Epithelial cell of esophagus (primary cell): ENCODE results near the gene MAML3.

Source experiments
- DNase-seq: peaks from one replicate; pipeline ENCODE4 v3.0.0; 2010; ENCODE audit warnings: low read depth
- H3K4me3 ChIP-seq: 2 replicates; pipeline ENCODE4 v1.5.1; 2011; ENCODE audit warnings: mild to moderate bottlenecking, low read length, control low read depth
- TF ChIP-seq, protein P1 (sequence below): IDR thresholded peaks from 2 replicates; pipeline ENCODE4 v1.5.1; 2011; ENCODE audit warnings: low read depth, mild to moderate bottlenecking, low read length, control low read depth, inconsistent platforms; ENCODE audit not compliant: insufficient read depth; ENCODE audit errors: missing control alignments

MAML3 gene

DNA sequence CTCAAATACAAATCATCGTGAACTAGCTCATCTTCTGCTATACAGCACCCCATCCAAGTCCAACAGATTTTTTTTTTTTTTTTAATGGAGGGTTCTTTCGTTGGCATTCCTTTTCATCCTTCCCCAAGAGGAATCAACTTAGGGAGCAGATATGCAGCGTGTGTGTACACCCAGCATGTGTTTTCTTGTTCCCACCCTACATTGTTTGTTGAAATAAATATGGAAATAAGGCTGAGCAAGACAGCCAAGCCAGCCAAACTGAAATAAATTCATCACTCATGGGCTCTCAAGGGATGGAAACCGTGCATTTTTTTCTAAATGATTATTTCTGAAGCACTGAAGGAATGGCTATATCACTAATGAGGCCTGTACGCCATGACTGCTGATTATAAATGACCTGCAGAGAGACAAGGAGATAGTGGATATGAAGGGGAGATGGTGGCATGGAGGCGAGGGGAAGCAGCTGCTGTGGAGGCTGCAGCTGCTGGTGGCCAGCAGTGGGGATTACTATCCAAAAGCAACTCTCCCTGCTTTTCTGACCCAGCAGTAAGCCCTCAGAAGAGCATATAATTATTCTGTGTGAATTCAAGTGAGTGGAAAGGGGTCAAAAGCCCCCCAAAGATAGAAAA lies 314.5 kb downstream of the MAML3 start:
- no peak overlapping the region for H3K4me3 ChIP-seq
- TF ChIP-seq, protein P1, sequence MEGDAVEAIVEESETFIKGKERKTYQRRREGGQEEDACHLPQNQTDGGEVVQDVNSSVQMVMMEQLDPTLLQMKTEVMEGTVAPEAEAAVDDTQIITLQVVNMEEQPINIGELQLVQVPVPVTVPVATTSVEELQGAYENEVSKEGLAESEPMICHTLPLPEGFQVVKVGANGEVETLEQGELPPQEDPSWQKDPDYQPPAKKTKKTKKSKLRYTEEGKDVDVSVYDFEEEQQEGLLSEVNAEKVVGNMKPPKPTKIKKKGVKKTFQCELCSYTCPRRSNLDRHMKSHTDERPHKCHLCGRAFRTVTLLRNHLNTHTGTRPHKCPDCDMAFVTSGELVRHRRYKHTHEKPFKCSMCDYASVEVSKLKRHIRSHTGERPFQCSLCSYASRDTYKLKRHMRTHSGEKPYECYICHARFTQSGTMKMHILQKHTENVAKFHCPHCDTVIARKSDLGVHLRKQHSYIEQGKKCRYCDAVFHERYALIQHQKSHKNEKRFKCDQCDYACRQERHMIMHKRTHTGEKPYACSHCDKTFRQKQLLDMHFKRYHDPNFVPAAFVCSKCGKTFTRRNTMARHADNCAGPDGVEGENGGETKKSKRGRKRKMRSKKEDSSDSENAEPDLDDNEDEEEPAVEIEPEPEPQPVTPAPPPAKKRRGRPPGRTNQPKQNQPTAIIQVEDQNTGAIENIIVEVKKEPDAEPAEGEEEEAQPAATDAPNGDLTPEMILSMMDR = no peak
- DNase-seq = no peak

DNA sequence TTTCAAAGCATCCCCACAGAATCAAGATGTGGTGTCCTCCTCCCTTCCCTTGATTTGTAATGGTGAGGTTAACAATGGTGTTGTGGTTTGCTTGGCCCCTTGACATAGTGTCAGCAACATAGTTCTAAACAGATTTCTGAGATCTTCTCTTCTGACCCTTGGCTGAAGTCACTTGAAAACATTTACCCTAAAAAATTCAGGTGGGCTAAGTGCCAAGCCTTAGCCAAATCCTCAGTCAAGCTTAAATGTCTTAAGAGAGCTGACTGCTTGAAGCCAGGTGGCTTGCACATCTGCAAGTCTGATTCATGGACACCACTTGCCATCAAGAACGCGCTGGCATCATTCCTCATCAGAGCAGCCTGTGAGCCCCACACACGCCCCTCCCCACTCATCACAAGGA lies 315.2 kb downstream of the MAML3 start:
- no peak overlapping the region for H3K4me3 ChIP-seq
- TF ChIP-seq, protein P1 = no peak
- DNase-seq = no peak

- H3K4me3 ChIP-seq = no peak overlapping the region
- TF ChIP-seq, protein P1 = no peak
- no peak for DNase-seq
Observed at GRCh38 chr4:139834981-139835391, 319.0 kb downstream of the MAML3 start.

GRCh38 chr4:139834226-139834662 lies 319.7 kb downstream of the MAML3 start:
- TF ChIP-seq, protein P1 = no peak
- DNase-seq = no peak
- H3K4me3 ChIP-seq = no peak overlapping the region

DNA sequence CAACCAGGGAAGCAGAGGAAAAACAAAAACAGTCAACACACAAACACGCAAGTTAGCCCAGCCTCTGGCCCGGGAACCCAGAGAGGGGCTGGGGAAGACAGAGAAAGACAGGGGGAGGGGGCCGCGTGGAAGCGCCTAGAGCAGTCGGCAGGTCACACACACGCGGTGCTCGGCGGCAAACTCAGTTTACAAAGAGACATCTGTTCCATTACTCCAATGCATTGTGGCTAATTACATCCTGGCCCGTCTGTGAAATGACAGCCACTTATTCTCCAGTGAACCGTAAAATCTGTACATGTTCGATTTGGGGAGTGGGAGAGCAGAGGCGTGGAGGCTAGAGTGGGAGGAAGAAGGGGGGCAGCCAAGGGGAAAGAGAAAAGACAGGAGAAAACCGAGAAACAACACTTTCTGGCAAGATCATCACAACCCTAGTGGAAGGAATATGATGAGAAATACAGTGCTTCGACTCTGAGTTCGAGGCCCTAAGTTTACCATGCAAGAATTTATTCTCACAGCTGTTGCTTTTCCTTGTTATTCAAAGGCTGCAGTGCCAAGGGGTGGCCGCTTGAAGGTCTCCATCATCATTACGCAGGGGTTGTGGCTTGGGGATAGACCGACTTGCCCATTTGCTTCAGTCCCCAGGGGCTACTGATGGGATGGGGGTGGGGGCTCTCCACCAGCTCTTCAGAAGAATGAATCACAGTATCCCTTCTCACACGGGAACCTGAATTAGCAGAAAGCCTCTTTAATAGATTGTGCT lies 320.7 kb downstream of the MAML3 start:
- DNase-seq = no peak
- TF ChIP-seq, protein P1 = no peak
- no peak overlapping the region for H3K4me3 ChIP-seq

- no peak for DNase-seq
- no peak overlapping the region for H3K4me3 ChIP-seq
- TF ChIP-seq, protein P1 = no peak
Observed at GRCh38 chr4:139828966-139829664, 324.9 kb downstream of the MAML3 start.
